K562 (cell line): Measurements from ENCODE around the gene SNAPC2. TPM values are rescaled to one million over a fixed set of nuclear protein-coding genes. Genes with fewer than 3 reads are reported as not detected.
A peak's percentile ranks its signal among the peaks of the same experiment; 100 is the strongest.

ENCODE experiments used
- ATAC-seq: fragments of 200-7000 bp; cut with Tn5 transposase; 3 replicates; pipeline ENCODE4 v1.9.1; 2020; ENCODE audit warnings: moderate library complexity
- BruUV-seq: library from RNA; stranded (reverse); fragments of 400-500 nt; replicated peaks from 2 replicates; lab custom pipeline; 2021; lab: Mats Ljungman, UMichigan
- CTCF ChIA-PET: fragments of 300-600 bp; formaldehyde crosslinking; extraction: SDS; loops from one replicate; lab custom pipeline; 2021; ENCODE audit warnings: low intra/inter-chr PET ratio; lab: Yijun Ruan, JAX
- POLR2A ChIA-PET: fragments of 300-600, 350-650 bp; sonication (Branson Sonifier 250); formaldehyde crosslinking; extraction: SDS; loops from one replicate; lab custom pipeline; 2021; ENCODE audit warnings: antibody characterized with exemption, inconsistent platforms; lab: Yijun Ruan, JAX
- DNase-seq, 4 experiments: peaks; one replicate each; pipeline versions ENCODE4 v3.0.0 to v3.0.0-alpha.2; 2011 to 2018; ENCODE audit warnings: low spot score in 3 of 4, mixed read lengths in 3 of 4; ENCODE audit errors: extremely low read depth in 1 of 4
- FAIRE-seq: peaks from 2 replicates; lab custom pipeline; 2011; peaks lifted over from hg19 to GRCh38; lab: Jason Lieb, UNC
- H2AFZ ChIP-seq: 2 replicates; pipeline ENCODE4 v1.6.0; 2011; ENCODE audit warnings: low read depth, low read length, control low read depth, inconsistent platforms
- H3K27ac ChIP-seq: fragments of 200-600 bp; 3 replicates; pipeline ENCODE4 v1.8.0; 2011; ENCODE audit warnings: low read depth, mild to moderate bottlenecking, control low read depth, inconsistent platforms, low read length, moderate library complexity, mixed read lengths; ENCODE audit errors: extremely low read depth
- H3K27me3 ChIP-seq, 2 experiments: fragments of 300-600 bp in 1 of 2; 2 replicates in 1 of 2; 3 replicates in 1 of 2; pipeline versions ENCODE4 v1.6.0 to v1.8.0; 2011; ENCODE audit warnings: inconsistent platforms in 2 of 2, low read length in 2 of 2, mild to moderate bottlenecking in 1 of 2, mixed read lengths in 1 of 2, moderate library complexity in 1 of 2; ENCODE audit not compliant: control insufficient read depth in 2 of 2, insufficient read depth in 2 of 2
- H3K36me3 ChIP-seq: fragments of 300-600 bp; 3 replicates; pipeline ENCODE4 v1.8.0; 2011; ENCODE audit warnings: mild to moderate bottlenecking, low read length, inconsistent platforms; ENCODE audit not compliant: control insufficient read depth, insufficient read depth
- H3K4me1 ChIP-seq, 2 experiments: fragments of 200-600 bp in 1 of 2; replicated peaks in 1 of 2; 2 replicates in 1 of 2; 3 replicates in 1 of 2; pipeline versions ENCODE4 v1.5.1 to v1.8.0; 2011; ENCODE audit warnings: inconsistent platforms in 2 of 2, low read length in 2 of 2, mild to moderate bottlenecking in 1 of 2, mixed read lengths in 1 of 2, moderate library complexity in 1 of 2; ENCODE audit not compliant: control insufficient read depth in 2 of 2, insufficient read depth in 2 of 2
- H3K4me2 ChIP-seq: 2 replicates; pipeline ENCODE4 v1.6.1; 2011; ENCODE audit warnings: low read length, control low read depth, inconsistent platforms, mixed read lengths; ENCODE audit not compliant: insufficient read depth
- H3K4me3 ChIP-seq: fragments of 200-600 bp; sonication (generic), shearing (Covaris generic); 2 replicates; pipeline ENCODE4 v1.5.1; 2016; ENCODE audit warnings: control low read depth, inconsistent platforms
- H3K79me2 ChIP-seq: fragments of 200-600 bp; 3 replicates; pipeline ENCODE4 v1.8.0; 2011; ENCODE audit warnings: low read length, inconsistent platforms; ENCODE audit not compliant: control insufficient read depth, insufficient read depth
- H3K9ac ChIP-seq, 2 experiments: 2 replicates each; pipeline versions ENCODE4 v1.6.0 to v1.6.1; 2011; ENCODE audit warnings: low read depth in 2 of 2, low read length in 2 of 2, control low read depth in 1 of 2, inconsistent platforms in 1 of 2, mild to moderate bottlenecking in 1 of 2, mixed read lengths in 1 of 2; ENCODE audit not compliant: insufficient read depth in 1 of 2
- H3K9me1 ChIP-seq: one replicate; pipeline ENCODE4 v1.6.0; 2011; ENCODE audit warnings: inconsistent platforms, mild to moderate bottlenecking, low read length, moderate library complexity; ENCODE audit not compliant: control insufficient read depth, insufficient read depth
- H3K9me3 ChIP-seq: replicated peaks from 2 replicates; pipeline ENCODE4 v1.5.1; 2011; ENCODE audit warnings: low read depth, low read length, inconsistent platforms; ENCODE audit not compliant: control insufficient read depth, insufficient read depth
- H4K20me1 ChIP-seq: replicated peaks from 2 replicates; pipeline ENCODE4 v1.6.1; 2011; ENCODE audit warnings: low read length, inconsistent platforms, mixed read lengths; ENCODE audit not compliant: control insufficient read depth, insufficient read depth
- CREB3 ChIP-seq: fragments of 450-650 bp; conservative IDR thresholded peaks from 2 replicates; pipeline ENCODE4 v1.6.1; 2016; ENCODE audit warnings: missing genetic modification characterization, low read depth, mild to moderate bottlenecking, missing compliant biosample characterization, moderate library complexity
- ILK ChIP-seq: fragments of 450-650 bp; IDR thresholded peaks from 2 replicates; pipeline ENCODE4 v1.6.1; 2016; ENCODE audit warnings: missing genetic modification characterization, low read depth, mild to moderate bottlenecking, missing compliant biosample characterization, moderate library complexity, borderline replicate concordance
- NFE2 ChIP-seq: IDR thresholded peaks from 2 replicates; pipeline ENCODE4 v1.6.1; 2014; ENCODE audit warnings: antibody characterized with exemption, low read depth
- NR2C1 ChIP-seq, 2 experiments: fragments of 450-650 bp; IDR thresholded peaks; 2 replicates each; pipeline ENCODE4 v1.6.1; 2017; ENCODE audit warnings: mild to moderate bottlenecking in 2 of 2, antibody characterized with exemption in 1 of 2, inconsistent platforms in 1 of 2, missing compliant biosample characterization in 1 of 2, missing genetic modification characterization in 1 of 2
- NUFIP1 ChIP-seq: fragments of 450-650 bp; IDR thresholded peaks from 2 replicates; pipeline ENCODE4 v1.6.1; 2018; ENCODE audit not compliant: partially characterized antibody
- POLR2A ChIP-seq: fragments of 450-650 bp; conservative IDR thresholded peaks from 2 replicates; pipeline ENCODE4 v1.6.1; 2016
- POLR2G ChIP-seq: fragments of 200-400 bp; formaldehyde crosslinking; IDR thresholded peaks from 2 replicates; pipeline ENCODE4 v1.6.1; 2017; ENCODE audit warnings: low read depth, mild to moderate bottlenecking, antibody characterized with exemption, low read length, moderate library complexity
- PRPF4 ChIP-seq: fragments of 200-400 bp; formaldehyde crosslinking; IDR thresholded peaks from one replicate; pipeline ENCODE4 v1.6.1; 2017; ENCODE audit warnings: low read length, low read depth, mild to moderate bottlenecking; ENCODE audit not compliant: insufficient read depth, poor library complexity, severe bottlenecking
- ZNF184 ChIP-seq: sonication (generic); formaldehyde crosslinking; IDR thresholded peaks from 2 replicates; pipeline ENCODE4 v1.5.0; 2020; ENCODE audit warnings: missing genetic modification reagents
- ZNF696 ChIP-seq: fragments of 250-450 bp; sonication (Bioruptor Pico); conservative IDR thresholded peaks from 2 replicates; pipeline ENCODE4 v1.4.0; 2020; ENCODE audit warnings: mild to moderate bottlenecking, moderate library complexity
- WGBS: fragments of 100-300 bp; shearing (Covaris generic); methylation state at CpG from one replicate; pipeline ENCODE4 v1.1.6; 2016; ENCODE audit warnings: low coverage, mixed read lengths; ENCODE audit not compliant: insufficient coverage; ENCODE audit errors: missing lambda C conversion rate; 5-methylcytosine and 5-hydroxymethylcytosine counted together
- in situ Hi-C: fragments of 300-500 bp; cut with MboI; formaldehyde crosslinking; loops from 4 replicates; pipeline ENCODE4 v1.15.0; 2018; ENCODE audit warnings: inconsistent platforms, mixed read lengths
- intact Hi-C: fragments of 100-400 bp; cut with micrococcal nuclease; formaldehyde crosslinking; loops from 2 replicates; pipeline ENCODE4 v1.14.2; 2022
- polyA plus RNA-seq, 8 experiments: library from polyadenylated mRNA; depleted of rRNA in 4 of 8; stranded (reverse) in 5 of 8; unstranded in 3 of 8; fragments of >200 nt; fragmentation: Nextera tagmentation in 2 of 8; fragmentation: Illumina TruSeq in 1 of 8; extraction: Ambion mirVana in 2 of 8; extraction: Trizol in 1 of 8; gene quantifications; 2 replicates each; pipeline versions ENCODE4 v1.2.1 to v1.2.3, GENCODE V29; 2011 to 2014; ENCODE audit warnings: inconsistent platforms in 1 of 8, missing spikeins in 1 of 8
- total RNA-seq, 7 experiments: library from RNA; depleted of rRNA in 6 of 7; stranded (reverse); fragments of >200 nt in 6 of 7; fragmentation: Illumina TruSeq in 2 of 7; extraction: Trizol in 2 of 7; gene quantifications; 2 replicates each; pipeline versions ENCODE4 v1.2.1 to v1.2.3, GENCODE V29; 2011 to 2021; ENCODE audit warnings: low replicate concordance in 1 of 7
- TF ChIP-seq, protein P1 (sequence below): sonication (generic); formaldehyde crosslinking; IDR thresholded peaks from 2 replicates; pipeline ENCODE4 v1.8.0; 2022; ENCODE audit warnings: missing genetic modification reagents, mild to moderate bottlenecking, moderate library complexity, borderline replicate concordance

SNAPC2 gene
- total and polyA plus RNA-seq, 9 of the 15 experiments (the other 6 are each of a cell fraction or from before 2014, with no cell fraction given), result 0.59 to 45.1 (median 15.3) TPM

- TF ChIP-seq POLR2G, result peak; percentile 7; the same call in 1 of the 2 replicates
- no peak for TF ChIP-seq NFE2
- TF ChIP-seq, all 486 proteins: peak for 1
- no peaks in the 10 kb centered on the region for H3K9me1 ChIP-seq
- no peak overlapping the region for H3K27ac ChIP-seq
- ChIA-PET POLR2A (interaction anchor here (0.5 to 1.4 kb wide), 3 partner anchors 22 to 40 kb away, joined by 3 to 8 read pairs (median 3); no protein-coding TSS in a partner anchor), CTCF (no interaction called here)
- no peak overlapping the region for H2AFZ ChIP-seq
- no peak for ATAC-seq
- no peak overlapping the region for H3K4me2 ChIP-seq
- H3K4me1 ChIP-seq, result peaks cover 20 to 84% of the 10 kb centered on the region in 2 experiments
- in situ Hi-C loops, result loop anchor here (5.0 kb wide), 1 partner anchor 71 kb away; no protein-coding TSS in a partner anchor
- FAIRE-seq, result no peak
- H3K9me3 ChIP-seq, result no peaks in the 10 kb centered on the region
- no peaks in the 10 kb centered on the region for H3K27me3 ChIP-seq
- WGBS, result 88% methylated on average over 6 of the region's 8 CpGs
- H3K79me2 ChIP-seq, result peaks cover 14% of the 10 kb centered on the region
- H3K4me3 ChIP-seq, result no peak overlapping the region
- intact Hi-C loops, result loop anchor here (5.0 kb wide), 1 partner anchor 51 kb away; the partner anchor contains the start of gene PRR36
- H3K9ac ChIP-seq, result no peak overlapping the region
- no TSS peak for BruUV-seq
- no peak for DNase-seq
- peaks cover 31% of the 10 kb centered on the region; the same call in 1 of the 3 replicates for H3K36me3 ChIP-seq
- H4K20me1 ChIP-seq, result peaks cover 19% of the 10 kb centered on the region; the same call in 1 of the 2 replicates
These were observed 2.7 kb downstream of the SNAPC2 start for GRCh38 chr19:7922836-7923195.

- FAIRE-seq (no peak), DNase-seq (no peak), ATAC-seq (no peak)
- Histone ChIP-seq H3K9me3 (no peaks in the 10 kb centered on the region), H3K9me1 (no peaks in the 10 kb centered on the region), H3K36me3 (peaks cover 35% of the 10 kb centered on the region; the same call in 1 of the 3 replicates), H3K9ac (peak overlapping the region in 1 of 2 experiments; percentile 86; a peak in 2 of 4 replicates), H3K4me1 (peaks cover 19 to 85% of the 10 kb centered on the region in 2 experiments), H3K4me2 (no peak overlapping the region), H2AFZ (no peak overlapping the region), H3K27ac (no peak overlapping the region), H3K27me3 (no peaks in the 10 kb centered on the region), H3K4me3 (no peak overlapping the region), H3K79me2 (peaks cover 12% of the 10 kb centered on the region), H4K20me1 (peaks cover 25% of the 10 kb centered on the region; the same call in 1 of the 2 replicates)
- in situ Hi-C loops (loop anchor here (5.0 kb wide), 1 partner anchor 71 kb away; no protein-coding TSS in a partner anchor), intact Hi-C loops (loop anchor here (5.0 kb wide), 1 partner anchor 51 kb away; the partner anchor contains the start of gene PRR36)
- BruUV-seq, result no TSS peak
- ChIA-PET POLR2A (interaction anchor here (0.6 to 1.4 kb wide), 3 partner anchors 25 to 262 kb away, joined by 3 to 8 read pairs (median 3); no protein-coding TSS in a partner anchor), CTCF (no interaction called here)
- WGBS, result 44% methylated on average over 30 of the region's 31 CpGs
- TF ChIP-seq ILK (no peak), PRPF4 (no peak), NUFIP1 (no peak), ZNF696 (CRISPR knock-in tag) (no peak), POLR2A (peak; percentile 53; the same call in 1 of the 2 replicates), NR2C1 (IDR thresholded peaks at IDR 0.05) (no peak), NR2C1 (tag; IDR thresholded peaks at IDR 0.05) (no peak), ZNF184 (CRISPR knock-in tag) (no peak), CREB3 (no peak)
- TF ChIP-seq, protein P1, sequence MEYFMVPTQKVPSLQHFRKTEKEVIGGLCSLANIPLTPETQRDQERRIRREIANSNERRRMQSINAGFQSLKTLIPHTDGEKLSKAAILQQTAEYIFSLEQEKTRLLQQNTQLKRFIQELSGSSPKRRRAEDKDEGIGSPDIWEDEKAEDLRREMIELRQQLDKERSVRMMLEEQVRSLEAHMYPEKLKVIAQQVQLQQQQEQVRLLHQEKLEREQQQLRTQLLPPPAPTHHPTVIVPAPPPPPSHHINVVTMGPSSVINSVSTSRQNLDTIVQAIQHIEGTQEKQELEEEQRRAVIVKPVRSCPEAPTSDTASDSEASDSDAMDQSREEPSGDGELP (CRISPR knock-in tag), result 0 out of 2 replicates have a peak, but pooled peaks have one; percentile 18
These were observed 3.4 kb downstream of the SNAPC2 start for GRCh38 chr19:7923295-7924191.
